ENCODE measurements around the gene EXPH5.

Gene EXPH5

DNA sequence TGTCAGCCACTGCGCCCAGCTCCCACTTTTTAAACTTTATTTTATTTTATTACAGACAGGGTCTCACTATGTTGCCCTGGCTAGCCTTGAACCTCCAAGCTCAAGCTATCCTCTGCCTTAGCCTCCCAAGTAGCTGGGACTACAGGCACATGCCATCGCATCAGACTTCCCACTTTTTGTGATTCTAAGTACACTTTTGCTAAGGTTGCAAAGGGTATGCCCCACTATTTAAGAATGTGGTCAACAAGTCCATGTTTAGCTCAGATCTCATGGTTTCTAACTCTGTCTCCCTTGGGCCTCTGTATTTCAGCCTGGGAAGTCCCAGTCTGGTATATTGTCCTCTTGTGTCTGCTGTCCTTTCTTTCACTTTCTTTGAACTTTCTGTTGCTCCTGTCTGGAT lies 35.3 kb downstream of the EXPH5 start:
- no peak overlapping the region for H3K4me3 ChIP-seq (ENCODE audit: low read depth, low read length)
- no peak for DNase-seq (ENCODE audit: low read depth)

GRCh38 chr11:108556019-108556418 lies 37.5 kb downstream of the EXPH5 start:
- DNase-seq (ENCODE audit: low read depth) = no peak
- TF ChIP-seq CTCF (IDR thresholded peaks at IDR 0.05; ENCODE audit: low read depth, low read length, missing control alignments) = no peak

More for the DNA sequence above, 35.3 kb downstream of the EXPH5 start:
- TF ChIP-seq CTCF (IDR thresholded peaks at IDR 0.05; ENCODE audit: low read depth, low read length, missing control alignments) = no peak

GRCh38 chr11:108551651-108552462 lies 41.7 kb downstream of the EXPH5 start:
- DNase-seq (ENCODE audit: low read depth) = no peak
- H3K4me3 ChIP-seq (ENCODE audit: low read depth, low read length) = no peak overlapping the region
- no peak for TF ChIP-seq CTCF (IDR thresholded peaks at IDR 0.05; ENCODE audit: low read depth, low read length, missing control alignments)

More at GRCh38 chr11:108556019-108556418, 37.5 kb downstream of the EXPH5 start:
- H3K4me3 ChIP-seq (ENCODE audit: low read depth, low read length) = no peak overlapping the region

GRCh38 chr11:108549319-108549885 lies 44.2 kb downstream of the EXPH5 start:
- no peak for DNase-seq (ENCODE audit: low read depth)
- no peak overlapping the region for H3K4me3 ChIP-seq (ENCODE audit: low read depth, low read length)
- no peak for TF ChIP-seq CTCF (IDR thresholded peaks at IDR 0.05; ENCODE audit: low read depth, low read length, missing control alignments)

DNA sequence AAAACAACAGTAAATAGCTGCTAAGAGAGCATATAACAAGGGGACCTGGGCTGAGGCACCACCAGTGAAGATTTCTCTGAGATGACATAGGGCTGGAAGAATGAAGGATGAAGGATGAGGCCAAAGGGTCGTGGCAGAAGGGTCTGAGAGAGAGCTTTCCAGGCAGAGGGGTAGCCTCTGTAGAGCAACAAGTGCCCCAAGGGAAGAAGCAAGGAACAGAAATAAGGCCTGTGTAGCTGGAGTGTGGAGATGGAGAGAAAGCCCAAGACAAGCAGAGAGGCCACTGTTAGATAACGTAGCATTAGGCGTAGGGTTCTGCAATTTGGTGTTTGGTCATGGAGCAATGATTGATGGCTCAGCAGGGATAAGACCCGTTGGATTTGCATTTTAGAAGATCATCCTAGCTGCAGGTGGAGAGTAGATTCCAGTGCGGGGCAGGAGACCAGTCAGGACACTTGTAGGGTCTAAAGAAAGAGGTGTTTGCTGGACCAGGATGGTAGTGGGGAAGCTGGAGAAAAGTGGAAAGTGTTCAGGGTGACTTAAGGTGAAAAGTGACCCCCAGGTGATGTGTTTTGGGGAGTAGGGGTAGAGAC lies 47.6 kb downstream of the EXPH5 start:
- TF ChIP-seq CTCF (IDR thresholded peaks at IDR 0.05; ENCODE audit: low read depth, low read length, missing control alignments) = no peak
- H3K4me3 ChIP-seq (ENCODE audit: low read depth, low read length) = no peak overlapping the region
- no peak for DNase-seq (ENCODE audit: low read depth)

DNA sequence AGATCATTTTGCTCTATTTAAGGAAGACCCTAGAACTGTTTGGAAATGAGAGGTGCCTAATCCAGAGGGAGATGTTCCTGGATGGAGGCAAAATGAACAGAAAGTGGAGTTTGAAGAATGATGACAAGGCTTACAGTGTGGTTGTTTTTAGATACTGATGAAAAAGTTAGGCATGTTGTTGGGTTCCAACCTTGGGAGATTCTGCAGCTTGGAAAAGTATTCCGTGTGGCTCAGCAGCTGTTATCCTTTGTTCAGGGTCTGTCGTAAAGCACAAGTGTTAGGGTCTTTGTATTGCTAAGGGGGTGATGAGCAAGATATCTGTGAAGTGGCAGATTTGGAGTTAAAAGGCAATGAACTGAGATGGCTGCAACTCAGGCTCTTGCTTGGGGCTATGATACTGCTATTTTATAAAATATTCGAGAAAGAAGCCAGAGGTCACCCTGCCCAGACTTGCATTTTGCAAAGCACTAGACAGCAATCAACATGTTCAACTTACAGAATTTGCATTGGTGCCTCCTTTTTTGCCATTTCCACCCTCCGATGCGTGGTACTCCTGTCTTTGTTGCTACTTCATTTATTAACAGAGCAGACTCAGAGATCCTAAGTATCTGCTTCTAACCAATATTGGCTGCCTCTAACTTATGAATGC lies 50.1 kb downstream of the EXPH5 start:
- no peak for TF ChIP-seq CTCF (IDR thresholded peaks at IDR 0.05; ENCODE audit: low read depth, low read length, missing control alignments)
- no peak overlapping the region for H3K4me3 ChIP-seq (ENCODE audit: low read depth, low read length)
- no peak for DNase-seq (ENCODE audit: low read depth)
